Measurements from ENCODE around the gene KCNJ2.

The KCNJ2 gene

DNA sequence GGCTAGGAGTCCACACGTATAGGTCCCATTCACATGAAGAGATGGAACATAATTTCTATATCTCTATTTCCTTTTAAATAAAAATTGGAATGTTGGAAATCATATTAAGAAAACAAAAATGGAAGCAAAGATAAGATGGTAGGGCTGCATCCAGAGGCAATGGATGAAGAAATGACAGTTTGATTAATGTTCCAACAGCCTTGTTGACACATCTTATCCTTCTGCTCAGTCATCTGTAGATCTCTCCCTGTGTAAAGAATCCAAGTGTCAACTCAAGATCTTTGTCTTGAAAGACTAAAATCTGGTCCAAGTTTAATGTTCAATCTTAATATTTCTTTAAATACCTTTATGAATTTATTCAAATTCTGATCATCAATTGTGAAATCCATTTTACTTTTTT lies 7.8 kb upstream of the KCNJ2 start:
- no peaks in the 10 kb centered on the region for H3K36me3 Mint-ChIP-seq (ENCODE audit: low read depth)
- H3K27ac Mint-ChIP-seq, result no peak overlapping the region
- H3K9me3 Mint-ChIP-seq, result no peaks in the 10 kb centered on the region
- no peak overlapping the region for H3K4me3 Mint-ChIP-seq
- H3K4me1 Mint-ChIP-seq, result no peaks in the 10 kb centered on the region
- no peaks in the 10 kb centered on the region for H3K27me3 Mint-ChIP-seq (ENCODE audit: low read depth)
- TF ChIP-seq, protein P1, sequence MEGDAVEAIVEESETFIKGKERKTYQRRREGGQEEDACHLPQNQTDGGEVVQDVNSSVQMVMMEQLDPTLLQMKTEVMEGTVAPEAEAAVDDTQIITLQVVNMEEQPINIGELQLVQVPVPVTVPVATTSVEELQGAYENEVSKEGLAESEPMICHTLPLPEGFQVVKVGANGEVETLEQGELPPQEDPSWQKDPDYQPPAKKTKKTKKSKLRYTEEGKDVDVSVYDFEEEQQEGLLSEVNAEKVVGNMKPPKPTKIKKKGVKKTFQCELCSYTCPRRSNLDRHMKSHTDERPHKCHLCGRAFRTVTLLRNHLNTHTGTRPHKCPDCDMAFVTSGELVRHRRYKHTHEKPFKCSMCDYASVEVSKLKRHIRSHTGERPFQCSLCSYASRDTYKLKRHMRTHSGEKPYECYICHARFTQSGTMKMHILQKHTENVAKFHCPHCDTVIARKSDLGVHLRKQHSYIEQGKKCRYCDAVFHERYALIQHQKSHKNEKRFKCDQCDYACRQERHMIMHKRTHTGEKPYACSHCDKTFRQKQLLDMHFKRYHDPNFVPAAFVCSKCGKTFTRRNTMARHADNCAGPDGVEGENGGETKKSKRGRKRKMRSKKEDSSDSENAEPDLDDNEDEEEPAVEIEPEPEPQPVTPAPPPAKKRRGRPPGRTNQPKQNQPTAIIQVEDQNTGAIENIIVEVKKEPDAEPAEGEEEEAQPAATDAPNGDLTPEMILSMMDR (IDR thresholded peaks at IDR 0.05; ENCODE audit: unreplicated experiment in 3 of 3), result no peak

GRCh38 chr17:70165383-70165782 lies 3.9 kb upstream of the KCNJ2 start:
- no peaks in the 10 kb centered on the region for H3K36me3 Mint-ChIP-seq (ENCODE audit: low read depth)
- peaks cover 17% of the 10 kb centered on the region for H3K27me3 Mint-ChIP-seq (ENCODE audit: low read depth)
- H3K27ac Mint-ChIP-seq, result no peak overlapping the region
- peaks cover 9% of the 10 kb centered on the region for H3K4me1 Mint-ChIP-seq
- TF ChIP-seq, protein P1 (IDR thresholded peaks at IDR 0.05; ENCODE audit: unreplicated experiment in 3 of 3), result no peak
- no peaks in the 10 kb centered on the region for H3K9me3 Mint-ChIP-seq
- no peak overlapping the region for H3K4me3 Mint-ChIP-seq

- peaks cover 30% of the 10 kb centered on the region for H3K27me3 Mint-ChIP-seq (ENCODE audit: low read depth)
- H3K27ac Mint-ChIP-seq, result no peak overlapping the region
- H3K9me3 Mint-ChIP-seq, result no peaks in the 10 kb centered on the region
- H3K4me3 Mint-ChIP-seq, result peak overlapping the region in 1 of 3 experiments; percentile 41
- H3K36me3 Mint-ChIP-seq (ENCODE audit: low read depth), result no peaks in the 10 kb centered on the region
- H3K4me1 Mint-ChIP-seq, result peaks cover 13% of the 10 kb centered on the region
- TF ChIP-seq, protein P1 (IDR thresholded peaks at IDR 0.05; ENCODE audit: unreplicated experiment in 3 of 3), result no peak
Measured at GRCh38 chr17:70166615-70167014, 2.7 kb upstream of the KCNJ2 start.

- Mint-ChIP-seq H3K27ac (peak overlapping the region; percentile 61 to 83 (median 71)), H3K36me3 (ENCODE audit: low read depth) (no peaks in the 10 kb centered on the region), H3K9me3 (no peaks in the 10 kb centered on the region), H3K27me3 (ENCODE audit: low read depth) (peaks cover 42% of the 10 kb centered on the region), H3K4me1 (peaks cover 29% of the 10 kb centered on the region), H3K4me3 (peak overlapping the region; percentile 87 to 93 (median 91))
- TF ChIP-seq, protein P1 (IDR thresholded peaks at IDR 0.05; ENCODE audit: unreplicated experiment in 3 of 3), result peak; percentile 62 to 69 (median 62)
Measured at GRCh38 chr17:70168044-70168976, 1.0 kb upstream of the KCNJ2 start.

DNA sequence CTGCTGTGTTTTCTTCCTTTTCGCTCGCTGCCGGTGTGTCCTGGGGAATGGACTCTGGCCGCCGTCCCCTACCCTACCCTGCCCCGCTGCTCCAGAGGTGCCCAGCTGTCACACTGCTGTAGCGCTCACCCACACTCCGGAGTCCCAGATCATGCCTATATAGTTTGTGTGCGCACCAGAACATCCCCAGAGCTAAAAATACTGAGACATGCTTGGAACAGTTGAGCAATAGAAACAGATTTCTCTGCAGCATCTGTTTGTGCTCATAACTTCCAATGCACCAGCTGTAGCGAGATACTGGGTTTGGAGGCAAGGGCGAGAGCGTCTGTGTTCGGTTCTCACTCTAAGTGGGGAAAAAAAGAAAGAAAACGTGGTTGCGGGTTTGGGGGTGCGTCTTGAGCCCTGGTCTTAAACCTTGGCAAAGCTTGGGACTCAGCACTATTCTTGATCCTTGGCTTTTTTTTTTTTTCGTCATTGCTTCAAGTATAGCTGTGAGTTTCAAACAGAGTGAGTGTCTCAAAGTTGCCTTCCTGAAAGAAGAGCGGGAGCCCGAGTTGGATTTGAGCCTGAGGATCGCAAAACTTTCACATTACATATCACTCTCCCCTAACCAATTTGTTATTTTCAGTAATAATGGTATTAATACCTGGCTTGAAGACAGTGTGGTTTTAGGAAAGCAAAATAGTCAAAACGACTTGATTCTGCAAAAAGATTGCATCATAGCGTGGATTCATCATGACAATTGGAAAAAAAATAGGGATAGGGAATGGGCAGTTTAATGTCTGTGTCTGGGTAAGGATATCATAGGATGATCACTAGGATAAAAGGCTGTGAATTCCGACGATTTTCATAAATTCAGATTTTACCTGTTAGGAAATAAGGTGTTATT lies 621 bp downstream of the KCNJ2 start:
- peak overlapping the region; percentile 3 to 43 (median 42) for H3K27ac Mint-ChIP-seq
- H3K4me1 Mint-ChIP-seq, result peaks cover 30% of the 10 kb centered on the region
- TF ChIP-seq, protein P1 (IDR thresholded peaks at IDR 0.05; ENCODE audit: unreplicated experiment in 3 of 3), result no peak
- peak overlapping the region; percentile 79 to 90 (median 87) for H3K4me3 Mint-ChIP-seq
- no peaks in the 10 kb centered on the region for H3K9me3 Mint-ChIP-seq
- H3K36me3 Mint-ChIP-seq (ENCODE audit: low read depth), result no peaks in the 10 kb centered on the region
- H3K27me3 Mint-ChIP-seq (ENCODE audit: low read depth), result peaks cover 43% of the 10 kb centered on the region
